Measurements from ENCODE around the gene PHYKPL. TPM values are rescaled to one million over a fixed set of nuclear protein-coding genes. Genes with fewer than 3 reads are reported as not detected.

Gene PHYKPL
- polyA plus RNA-seq, 1 experiment: 48.5 TPM

GRCh38 chr5:178269499-178269898, 36.9 kb upstream of the PHYKPL start:
- no peak for TF ChIP-seq CTCF (IDR thresholded peaks at IDR 0.05; ENCODE audit: insufficient read depth, low read depth, low read length)
- H3K4me3 ChIP-seq (ENCODE audit: low read depth, low read length): no peak overlapping the region
- CTCF ChIA-PET: no interaction called here
- no peaks in the 10 kb centered on the region for H3K27me3 ChIP-seq (ENCODE audit: control insufficient read depth, insufficient read depth, low read length)
- DNase-seq (ENCODE audit: low read depth): no peak
- no peaks in the 10 kb centered on the region for H3K36me3 ChIP-seq (ENCODE audit: control insufficient read depth, insufficient read depth, low read length)
- POLR2A ChIA-PET: no interaction called here

- no peak for DNase-seq (ENCODE audit: low read depth)
- POLR2A ChIA-PET: no interaction called here
- CTCF ChIA-PET: no interaction called here
- no peak for TF ChIP-seq CTCF (IDR thresholded peaks at IDR 0.05; ENCODE audit: insufficient read depth, low read depth, low read length)
- Histone ChIP-seq H3K4me3 (ENCODE audit: low read depth, low read length) (no peak overlapping the region), H3K36me3 (ENCODE audit: control insufficient read depth, insufficient read depth, low read length) (no peaks in the 10 kb centered on the region), H3K27me3 (ENCODE audit: control insufficient read depth, insufficient read depth, low read length) (no peaks in the 10 kb centered on the region)
Observed at GRCh38 chr5:178267876-178268275, 35.3 kb upstream of the PHYKPL start.

GRCh38 chr5:178267245-178267644, 34.6 kb upstream of the PHYKPL start:
- no peak for DNase-seq (ENCODE audit: low read depth)
- ChIA-PET CTCF (no interaction called here), POLR2A (no interaction called here)
- no peaks in the 10 kb centered on the region for H3K27me3 ChIP-seq (ENCODE audit: control insufficient read depth, insufficient read depth, low read length)
- no peak overlapping the region for H3K4me3 ChIP-seq (ENCODE audit: low read depth, low read length)
- no peaks in the 10 kb centered on the region for H3K36me3 ChIP-seq (ENCODE audit: control insufficient read depth, insufficient read depth, low read length)
- TF ChIP-seq CTCF (IDR thresholded peaks at IDR 0.05; ENCODE audit: insufficient read depth, low read depth, low read length): no peak

- DNase-seq (ENCODE audit: low read depth): no peak
- CTCF ChIA-PET: no interaction called here
- POLR2A ChIA-PET: no interaction called here
- TF ChIP-seq CTCF (IDR thresholded peaks at IDR 0.05; ENCODE audit: insufficient read depth, low read depth, low read length): no peak
- Histone ChIP-seq H3K27me3 (ENCODE audit: control insufficient read depth, insufficient read depth, low read length) (no peaks in the 10 kb centered on the region), H3K4me3 (ENCODE audit: low read depth, low read length) (no peak overlapping the region), H3K36me3 (ENCODE audit: control insufficient read depth, insufficient read depth, low read length) (no peaks in the 10 kb centered on the region)
Observed at GRCh38 chr5:178266581-178266980, 34.0 kb upstream of the PHYKPL start.

- H3K36me3 ChIP-seq (ENCODE audit: control insufficient read depth, insufficient read depth, low read length): no peaks in the 10 kb centered on the region
- POLR2A ChIA-PET: no interaction called here
- CTCF ChIA-PET: no interaction called here
- no peak overlapping the region for H3K4me3 ChIP-seq (ENCODE audit: low read depth, low read length)
- no peak for DNase-seq (ENCODE audit: low read depth)
- no peak for TF ChIP-seq CTCF (IDR thresholded peaks at IDR 0.05; ENCODE audit: insufficient read depth, low read depth, low read length)
- no peaks in the 10 kb centered on the region for H3K27me3 ChIP-seq (ENCODE audit: control insufficient read depth, insufficient read depth, low read length)
Observed at GRCh38 chr5:178265746-178266145, 33.1 kb upstream of the PHYKPL start.
